ENCODE results near the gene LPIN1.

DNA sequence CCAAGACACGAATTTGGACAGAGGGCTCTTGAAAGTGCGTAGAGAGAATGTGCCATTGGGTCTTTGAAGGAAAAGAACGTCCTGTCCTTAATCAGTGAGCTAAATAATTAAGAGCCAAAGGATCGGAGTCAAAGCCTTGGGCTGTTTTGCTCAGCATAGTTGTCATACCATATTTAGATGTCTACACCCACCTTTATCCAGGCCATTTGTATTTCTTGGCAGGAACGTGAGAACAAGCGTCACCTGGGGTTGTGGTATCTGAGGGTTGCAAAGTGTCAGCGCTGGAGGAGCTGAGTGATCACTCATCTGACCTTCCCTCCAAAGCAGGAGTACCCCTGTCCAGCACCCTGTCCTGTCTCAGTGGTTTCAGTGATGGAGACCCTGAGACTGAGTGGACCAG lies 4.5 kb downstream of the LPIN1 start:
- TF ChIP-seq, protein P1, sequence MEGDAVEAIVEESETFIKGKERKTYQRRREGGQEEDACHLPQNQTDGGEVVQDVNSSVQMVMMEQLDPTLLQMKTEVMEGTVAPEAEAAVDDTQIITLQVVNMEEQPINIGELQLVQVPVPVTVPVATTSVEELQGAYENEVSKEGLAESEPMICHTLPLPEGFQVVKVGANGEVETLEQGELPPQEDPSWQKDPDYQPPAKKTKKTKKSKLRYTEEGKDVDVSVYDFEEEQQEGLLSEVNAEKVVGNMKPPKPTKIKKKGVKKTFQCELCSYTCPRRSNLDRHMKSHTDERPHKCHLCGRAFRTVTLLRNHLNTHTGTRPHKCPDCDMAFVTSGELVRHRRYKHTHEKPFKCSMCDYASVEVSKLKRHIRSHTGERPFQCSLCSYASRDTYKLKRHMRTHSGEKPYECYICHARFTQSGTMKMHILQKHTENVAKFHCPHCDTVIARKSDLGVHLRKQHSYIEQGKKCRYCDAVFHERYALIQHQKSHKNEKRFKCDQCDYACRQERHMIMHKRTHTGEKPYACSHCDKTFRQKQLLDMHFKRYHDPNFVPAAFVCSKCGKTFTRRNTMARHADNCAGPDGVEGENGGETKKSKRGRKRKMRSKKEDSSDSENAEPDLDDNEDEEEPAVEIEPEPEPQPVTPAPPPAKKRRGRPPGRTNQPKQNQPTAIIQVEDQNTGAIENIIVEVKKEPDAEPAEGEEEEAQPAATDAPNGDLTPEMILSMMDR (IDR thresholded peaks at IDR 0.05), result no peak
- TF ChIP-seq POLR2A (IDR thresholded peaks at IDR 0.05), result no peak
